NB4 (cell line): ENCODE measurements around the gene CELSR1.

Experiments
- POLR2A ChIP-seq: IDR thresholded peaks from 2 replicates; pipeline ENCODE4 v1.6.1; 2011; ENCODE audit warnings: mild to moderate bottlenecking; ENCODE audit not compliant: insufficient read length; ENCODE audit errors: extremely low read depth
- TF ChIP-seq, protein P1 (sequence below): IDR thresholded peaks from one replicate; pipeline ENCODE4 v1.5.1; 2012; ENCODE audit warnings: low read depth, low read length

DNA sequence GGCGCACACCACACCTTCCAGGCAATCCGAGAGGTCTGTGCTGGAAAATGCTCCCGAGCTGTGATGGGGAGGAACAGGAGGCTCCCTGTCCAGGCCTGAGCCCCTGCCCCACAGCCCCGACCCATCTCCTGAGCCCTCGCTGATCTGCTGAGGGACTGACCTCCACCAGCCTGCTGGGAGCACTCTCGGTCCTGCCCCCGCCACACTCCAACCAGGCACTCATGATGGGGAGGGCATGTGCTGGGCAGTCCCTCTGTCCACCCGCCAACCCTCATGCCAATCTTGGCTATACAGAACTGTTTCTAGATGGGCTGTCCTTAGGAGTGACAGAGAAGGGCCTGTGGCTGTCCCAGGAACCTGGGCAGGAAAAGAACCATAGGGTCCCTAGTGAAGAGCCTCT lies 131.1 kb downstream of the CELSR1 start:
- TF ChIP-seq, protein P1, sequence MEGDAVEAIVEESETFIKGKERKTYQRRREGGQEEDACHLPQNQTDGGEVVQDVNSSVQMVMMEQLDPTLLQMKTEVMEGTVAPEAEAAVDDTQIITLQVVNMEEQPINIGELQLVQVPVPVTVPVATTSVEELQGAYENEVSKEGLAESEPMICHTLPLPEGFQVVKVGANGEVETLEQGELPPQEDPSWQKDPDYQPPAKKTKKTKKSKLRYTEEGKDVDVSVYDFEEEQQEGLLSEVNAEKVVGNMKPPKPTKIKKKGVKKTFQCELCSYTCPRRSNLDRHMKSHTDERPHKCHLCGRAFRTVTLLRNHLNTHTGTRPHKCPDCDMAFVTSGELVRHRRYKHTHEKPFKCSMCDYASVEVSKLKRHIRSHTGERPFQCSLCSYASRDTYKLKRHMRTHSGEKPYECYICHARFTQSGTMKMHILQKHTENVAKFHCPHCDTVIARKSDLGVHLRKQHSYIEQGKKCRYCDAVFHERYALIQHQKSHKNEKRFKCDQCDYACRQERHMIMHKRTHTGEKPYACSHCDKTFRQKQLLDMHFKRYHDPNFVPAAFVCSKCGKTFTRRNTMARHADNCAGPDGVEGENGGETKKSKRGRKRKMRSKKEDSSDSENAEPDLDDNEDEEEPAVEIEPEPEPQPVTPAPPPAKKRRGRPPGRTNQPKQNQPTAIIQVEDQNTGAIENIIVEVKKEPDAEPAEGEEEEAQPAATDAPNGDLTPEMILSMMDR, result no peak
- no peak for TF ChIP-seq POLR2A
